Motor neuron (in vitro differentiated cells): Measurements from ENCODE around the gene AP1S1. TPM values are rescaled to one million over a fixed set of nuclear protein-coding genes. Genes with fewer than 3 reads are reported as not detected.

ENCODE experiments used
- ATAC-seq, 8 experiments: fragments of 200-7000 bp; cut with Tn5 transposase; replicated peaks in 6 of 8; 2 replicates each; pipeline ENCODE4 v1.8.0; 2021; ENCODE audit warnings: mild to moderate bottlenecking in 8 of 8, moderate library complexity in 8 of 8
- H3K27ac ChIP-seq, 2 donors: fragments of 250-450 bp; sonication (Bioruptor Pico); 2 replicates each; pipeline ENCODE4 v1.9.0; 2021; ENCODE audit warnings: antibody characterized with exemption in 2 of 2, mild to moderate bottlenecking in 2 of 2, moderate library complexity in 1 of 2
- H3K4me1 ChIP-seq, 2 donors: fragments of 250-450 bp; sonication (Bioruptor Pico); replicated peaks in 1 of 2; 2 replicates each; pipeline ENCODE4 v1.6.1; 2021; ENCODE audit warnings: antibody characterized with exemption in 2 of 2, mild to moderate bottlenecking in 2 of 2, moderate library complexity in 1 of 2
- H3K4me3 ChIP-seq, 5 donors: fragments of 250-450 bp; sonication (Bioruptor Pico); 2 replicates each; pipeline ENCODE4 v1.9.0; 2021; ENCODE audit warnings: antibody characterized with exemption in 5 of 5, mild to moderate bottlenecking in 5 of 5, moderate library complexity in 4 of 5
- WGBS, 10 experiments: fragments of 450-650 bp; shearing (Covaris generic); methylation state at CpG; one replicate each; pipeline ENCODE4 v1.0.0; 2022; 5-methylcytosine and 5-hydroxymethylcytosine counted together
- in situ Hi-C, 9 experiments: fragments of 400-800 bp; cut with MboI; loops; one replicate each; pipeline ENCODE4 v1.15.0; 2021; ENCODE audit warnings: low sequenced_read_pairs in 9 of 9, low pct_unique_long_range_greater_than_20kb in 2 of 9; ENCODE audit not compliant: unreplicated experiment in 9 of 9
- total RNA-seq, 8 experiments: library from RNA; unstranded; fragments of 300-600 nt; gene quantifications; 2 replicates each; pipeline versions ENCODE4 v1.2.3 to v1.2.4, GENCODE V29; 2022

AP1S1 gene
- total RNA-seq, 8 experiments from 2014 or later: 46.8 to 135 (median 77.0) TPM

GRCh38 chr7:101170617-101171441 is 16.6 kb downstream of the AP1S1 start:
- Histone ChIP-seq H3K27ac (no peak overlapping the region), H3K4me1 (peaks cover 47 to 51% of the 10 kb centered on the region in 2 donors), H3K4me3 (peak overlapping the region in 1 of 5 donors; percentile 28)
- 0 to 33% (median 3%) methylated on average over 1 to 11 of the region's 17 CpGs; no CpG with 5 or more reads in 1 of the 10 experiments for WGBS, 10 experiments
- ATAC-seq: no peak
- in situ Hi-C loops: no loop called here

- Histone ChIP-seq H3K4me1 (peaks cover 43 to 48% of the 10 kb centered on the region in 2 donors), H3K4me3 (peak overlapping the region in 2 of 5 donors; percentile 19 to 28)
Observed at GRCh38 chr7:101171442-101171837, 17.2 kb downstream of the AP1S1 start.

GRCh38 chr7:101172005-101172853 is 18.0 kb downstream of the AP1S1 start:
- Histone ChIP-seq H3K4me1 (peaks cover 38 to 46% of the 10 kb centered on the region in 2 donors), H3K27ac (no peak overlapping the region), H3K4me3 (peak overlapping the region; percentile 4 to 28 (median 19))
- ATAC-seq: peak in 5 of 8 experiments; percentile 16 to 51 (median 36)
- in situ Hi-C loops: no loop called here
- 0 to 7% (median 0%) methylated on average over 1 to 27 of the region's 79 CpGs; no CpG with 5 or more reads in 6 of the 10 experiments for WGBS, 10 experiments

More at GRCh38 chr7:101171442-101171837, 17.2 kb downstream of the AP1S1 start:
- in situ Hi-C loops: no loop called here
- 0 to 4% (median 0%) methylated on average over 2 to 11 of the region's 13 CpGs; no CpG with 5 or more reads in 4 of the 10 experiments for WGBS, 10 experiments
- ATAC-seq: no peak
- no peak overlapping the region for H3K27ac ChIP-seq

GRCh38 chr7:101172854-101173751 is 18.8 kb downstream of the AP1S1 start:
- peak; percentile 3 to 78 (median 15) for ATAC-seq
- in situ Hi-C loops: no loop called here
- H3K27ac ChIP-seq: no peak overlapping the region
- peaks cover 34 to 37% of the 10 kb centered on the region in 2 donors for H3K4me1 ChIP-seq
- 0 to 80% (median 6%) methylated on average over 1 to 15 of the region's 53 CpGs; no CpG with 5 or more reads in 5 of the 10 experiments for WGBS, 10 experiments
- peak overlapping the region in 4 of 5 donors; percentile 4 to 28 (median 20) for H3K4me3 ChIP-seq

- Histone ChIP-seq H3K4me3 (peak overlapping the region in 2 of 5 donors; percentile 19 to 28), H3K4me1 (peaks cover 34% of the 10 kb centered on the region in 2 donors), H3K27ac (no peak overlapping the region)
- 20 to 33% (median 26%) methylated on average over 2 to 9 of the region's 16 CpGs; no CpG with 5 or more reads in 6 of the 10 experiments for WGBS, 10 experiments
- in situ Hi-C loops: no loop called here
- ATAC-seq: peak in 3 of 8 experiments; percentile 10 to 60 (median 11)
Observed at GRCh38 chr7:101173752-101174244, 19.5 kb downstream of the AP1S1 start.

- H3K4me3 ChIP-seq: no peak overlapping the region
- H3K27ac ChIP-seq: no peak overlapping the region
- ATAC-seq: no peak
- peaks cover 28% of the 10 kb centered on the region in 2 donors for H3K4me1 ChIP-seq
- 0 to 30% (median 20%) methylated on average over 1 to 22 of the region's 28 CpGs; no CpG with 5 or more reads in 3 of the 10 experiments for WGBS, 10 experiments
- in situ Hi-C loops: no loop called here
Observed at GRCh38 chr7:101174322-101174854, 20.1 kb downstream of the AP1S1 start.

- Histone ChIP-seq H3K27ac (no peak overlapping the region), H3K4me3 (no peak overlapping the region), H3K4me1 (peaks cover 23 to 26% of the 10 kb centered on the region in 2 donors)
- in situ Hi-C loops: loop anchor here in 1 of 9 experiments (25.0 kb wide), 1 partner anchor 288 kb away; the partner anchor contains the start of genes ACHE, SRRT and UFSP1
- no peak for ATAC-seq
- 7 to 27% (median 22%) methylated on average over 1 to 3 of the region's 3 CpGs; no CpG with 5 or more reads in 6 of the 10 experiments for WGBS, 10 experiments
Observed at GRCh38 chr7:101175664-101176063, 21.4 kb downstream of the AP1S1 start.

- ATAC-seq: no peak
- Histone ChIP-seq H3K4me3 (no peak overlapping the region), H3K4me1 (peaks cover 12 to 23% of the 10 kb centered on the region in 2 donors), H3K27ac (no peak overlapping the region)
- in situ Hi-C loops: loop anchor here in 1 of 9 experiments (25.0 kb wide), 1 partner anchor 290 kb away; the partner anchor contains the start of genes ACHE, SRRT and UFSP1
- 20 to 100% methylated on average over 1 of the region's 2 CpGs; no CpG with 5 or more reads in 8 of the 10 experiments for WGBS, 10 experiments
Observed at GRCh38 chr7:101177644-101178043, 23.4 kb downstream of the AP1S1 start.

- peak overlapping the region; percentile 38 to 51 (median 42) for H3K4me3 ChIP-seq
- H3K27ac ChIP-seq: peak overlapping the region; percentile 25 to 61
- peak in 6 of 8 experiments; percentile 10 to 52 (median 34) for ATAC-seq
- 0% methylated on average over 2 to 4 of the region's 20 CpGs; no CpG with 5 or more reads in 7 of the 10 experiments for WGBS, 10 experiments
- H3K4me1 ChIP-seq: peaks cover 3 to 10% of the 10 kb centered on the region in 2 donors
- in situ Hi-C loops: loop anchor here in 1 of 9 experiments (25.0 kb wide), 1 partner anchor 292 kb away; the partner anchor contains the start of genes ACHE, SRRT and UFSP1
Observed at GRCh38 chr7:101179117-101179516, 24.8 kb downstream of the AP1S1 start.

- in situ Hi-C loops: loop anchor here in 1 of 9 experiments (25.0 kb wide), 1 partner anchor 292 kb away; the partner anchor contains the start of genes ACHE, SRRT and UFSP1
- WGBS, 10 experiments: no CpG with 5 or more reads among the region's 27 CpGs
- ATAC-seq: peak in 5 of 8 experiments; percentile 2 to 48 (median 29)
- Histone ChIP-seq H3K27ac (peak overlapping the region in 1 of 2 donors; percentile 61), H3K4me3 (peak overlapping the region; percentile 38 to 51 (median 42)), H3K4me1 (peaks cover 3 to 10% of the 10 kb centered on the region in 2 donors)
Observed at GRCh38 chr7:101179713-101180112, 25.4 kb downstream of the AP1S1 start.

- in situ Hi-C loops: loop anchor here in 1 of 9 experiments (25.0 kb wide), 1 partner anchor 293 kb away; the partner anchor contains the start of genes ACHE, SRRT and UFSP1
- peaks cover 3 to 10% of the 10 kb centered on the region in 2 donors for H3K4me1 ChIP-seq
- peak within 1 kb of the TSS; percentile 25 to 61 for H3K27ac ChIP-seq
- peak within 1 kb of the TSS; percentile 38 to 51 (median 42) for H3K4me3 ChIP-seq
- ATAC-seq: peak in 5 of 8 experiments; percentile 2 to 16 (median 13)
- 0 to 46% (median 13%) methylated on average over 1 to 17 of the region's 56 CpGs; no CpG with 5 or more reads in 4 of the 10 experiments for WGBS, 10 experiments
Observed at GRCh38 chr7:101180130-101180755, 26.0 kb downstream of the AP1S1 start, which contains the start of gene NAT16. Gene NAT16 (minus strand): TSS chr7:101180293. CDS start chr7:101174807, 5,486 bp downstream.
